ENCODE measurements around the gene JMJD1C. TPM values are rescaled to one million over a fixed set of nuclear protein-coding genes. Genes with fewer than 3 reads are reported as not detected.

The JMJD1C gene
- total RNA-seq, 2 donors from 2014 or later, result 91.8 to 103 TPM

DNA sequence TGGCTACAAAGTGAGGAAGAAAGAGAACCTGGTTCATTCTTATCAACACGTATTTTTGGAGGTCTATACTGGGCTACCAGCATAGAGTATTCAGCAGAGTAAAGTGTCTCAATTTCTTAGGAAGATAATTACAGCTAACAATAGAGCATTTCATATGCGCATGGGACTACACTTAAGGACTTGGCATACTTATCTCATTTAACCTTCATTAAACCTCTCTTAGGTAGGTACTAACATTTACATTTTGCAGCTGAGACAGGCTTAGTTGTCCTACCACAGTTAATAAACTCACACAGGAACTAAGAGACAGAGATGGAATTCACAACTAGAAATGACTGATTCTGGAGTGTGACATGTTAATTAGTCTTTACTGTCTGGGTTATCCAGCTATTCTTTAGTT, 266.1 kb downstream of the JMJD1C start:
- ATAC-seq, result no peak
- intact Hi-C loops (cut with DNase I), result no loop called here
- no peaks in the 10 kb centered on the region for H3K4me1 ChIP-seq
- WGBS, 2 donors, result 78 to 92% methylated on average over 2 of the region's 2 CpGs
- no peaks in the 10 kb centered on the region for H3K9me3 ChIP-seq
- TF ChIP-seq CTCF (IDR thresholded peaks at IDR 0.05), result no peak
- no peak for TF ChIP-seq POLR2A (IDR thresholded peaks at IDR 0.05)
- H3K36me3 ChIP-seq (replicated peaks in 1 of 2; ENCODE audit: insufficient read depth in 1 of 2, low read depth in 2 of 2), result peaks cover 6 to 14% of the 10 kb centered on the region in 2 donors
- H3K27me3 ChIP-seq, result no peaks in the 10 kb centered on the region
- no peak overlapping the region for H3K27ac ChIP-seq
- H3K4me3 ChIP-seq, result no peak overlapping the region
- no peak for DNase-seq

DNA sequence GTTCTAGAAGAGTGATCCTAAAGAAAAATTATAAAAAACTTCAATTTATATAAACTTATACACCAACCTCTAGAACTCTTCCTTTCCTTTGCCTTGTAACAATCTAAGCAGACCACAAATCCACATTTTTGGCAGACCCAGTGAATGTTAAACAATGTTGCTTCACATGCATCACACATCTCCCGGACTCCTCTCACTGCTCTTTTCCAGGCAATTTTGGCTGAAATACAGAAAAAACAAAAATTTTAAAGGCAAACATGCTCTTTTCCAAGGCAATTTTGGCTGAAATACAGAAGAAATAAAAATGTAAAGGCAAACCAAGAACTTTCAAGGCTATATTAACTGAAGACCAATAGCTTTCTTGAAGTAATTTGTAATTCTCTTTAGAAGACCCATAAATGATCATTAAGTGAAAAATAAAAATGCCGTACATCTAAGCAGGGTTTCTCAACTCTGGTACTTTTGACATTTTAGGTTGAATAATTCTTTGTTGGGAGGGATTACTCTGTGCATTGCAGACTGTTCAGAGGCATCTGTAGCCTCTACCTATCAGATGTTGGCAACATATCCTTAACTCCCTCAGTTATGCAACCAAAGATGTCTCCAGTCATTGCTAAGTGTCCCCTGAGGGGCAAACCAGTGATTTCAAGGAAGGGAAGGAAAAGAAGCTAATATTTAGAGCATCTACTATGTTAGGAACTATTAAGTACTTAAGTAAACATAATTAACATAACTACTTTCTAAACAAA, 268.3 kb downstream of the JMJD1C start:
- intact Hi-C loops (cut with DNase I), result no loop called here
- H3K36me3 ChIP-seq (replicated peaks in 1 of 2; ENCODE audit: insufficient read depth in 1 of 2, low read depth in 2 of 2), result peaks cover 9 to 28% of the 10 kb centered on the region in 2 donors
- no peaks in the 10 kb centered on the region for H3K4me1 ChIP-seq
- TF ChIP-seq CTCF (IDR thresholded peaks at IDR 0.05) (no peak), POLR2A (IDR thresholded peaks at IDR 0.05) (no peak)
- WGBS, 2 donors, result 80 to 89% methylated on average over 2 of the region's 2 CpGs
- no peak overlapping the region for H3K27ac ChIP-seq
- H3K4me3 ChIP-seq, result no peak overlapping the region
- no peak for DNase-seq
- H3K27me3 ChIP-seq, result no peaks in the 10 kb centered on the region
- no peaks in the 10 kb centered on the region for H3K9me3 ChIP-seq
- ATAC-seq, result no peak

DNA sequence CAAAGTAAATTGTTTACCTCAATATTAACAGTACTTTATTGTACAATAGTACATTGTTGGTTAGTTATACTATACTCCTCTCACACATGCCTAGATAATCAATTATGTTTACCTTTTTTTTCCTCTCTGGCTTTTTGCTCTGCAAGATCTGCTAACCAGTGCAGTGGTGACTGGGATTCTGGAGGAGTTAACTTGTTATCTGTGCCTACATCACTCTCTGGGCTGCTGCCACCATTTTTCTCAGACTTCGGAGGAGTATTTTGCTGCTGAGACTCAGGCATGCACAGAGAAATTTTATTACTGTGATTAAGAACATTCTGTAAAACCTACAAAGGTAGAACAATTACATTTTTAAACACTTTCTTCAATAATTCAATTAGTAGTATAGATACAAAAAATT, 273.0 kb downstream of the JMJD1C start:
- peaks cover 20 to 41% of the 10 kb centered on the region in 2 donors for H3K36me3 ChIP-seq (replicated peaks in 1 of 2; ENCODE audit: insufficient read depth in 1 of 2, low read depth in 2 of 2)
- no peak overlapping the region for H3K27ac ChIP-seq
- intact Hi-C loops (cut with DNase I), result no loop called here
- TF ChIP-seq POLR2A (IDR thresholded peaks at IDR 0.05), result no peak
- ATAC-seq (no peak), DNase-seq (no peak)
- H3K9me3 ChIP-seq, result no peaks in the 10 kb centered on the region
- H3K4me1 ChIP-seq, result no peaks in the 10 kb centered on the region
- no peaks in the 10 kb centered on the region for H3K27me3 ChIP-seq
- no peak overlapping the region for H3K4me3 ChIP-seq
- 42 to 46% methylated on average over 1 of the region's 1 CpG for WGBS, 2 donors

DNA sequence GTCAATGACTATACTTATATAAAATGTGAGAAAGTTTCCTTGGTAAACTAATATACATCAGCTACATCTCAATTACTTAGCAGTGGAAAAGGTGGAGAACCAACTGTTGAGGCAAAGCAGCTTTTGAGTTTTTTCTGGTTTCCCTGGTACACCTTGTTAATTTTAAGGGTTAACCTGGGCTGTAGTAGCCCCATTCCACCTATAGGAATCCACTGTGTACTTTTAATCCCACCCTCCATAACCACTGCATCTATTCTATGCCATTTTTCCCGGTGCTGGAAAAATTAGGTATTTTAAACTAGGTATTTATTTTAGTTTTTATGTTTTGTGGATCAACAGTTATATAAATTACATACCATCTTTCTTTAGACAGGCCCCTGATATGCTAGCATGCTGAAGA, 290.2 kb downstream of the JMJD1C start:
- Histone ChIP-seq H3K27ac (no peak overlapping the region), H3K27me3 (no peaks in the 10 kb centered on the region), H3K4me1 (no peaks in the 10 kb centered on the region), H3K9me3 (no peaks in the 10 kb centered on the region), H3K4me3 (no peak overlapping the region), H3K36me3 (replicated peaks in 1 of 2; ENCODE audit: insufficient read depth in 1 of 2, low read depth in 2 of 2) (peaks cover 0 to 14% of the 10 kb centered on the region in 2 donors)
- TF ChIP-seq CTCF (IDR thresholded peaks at IDR 0.05), result no peak
- TF ChIP-seq POLR2A (IDR thresholded peaks at IDR 0.05), result no peak
- no peak for DNase-seq
- ATAC-seq, result no peak
- intact Hi-C loops (cut with DNase I), result no loop called here
- WGBS, 2 donors, result 77 to 79% methylated on average over 1 of the region's 1 CpG

DNA sequence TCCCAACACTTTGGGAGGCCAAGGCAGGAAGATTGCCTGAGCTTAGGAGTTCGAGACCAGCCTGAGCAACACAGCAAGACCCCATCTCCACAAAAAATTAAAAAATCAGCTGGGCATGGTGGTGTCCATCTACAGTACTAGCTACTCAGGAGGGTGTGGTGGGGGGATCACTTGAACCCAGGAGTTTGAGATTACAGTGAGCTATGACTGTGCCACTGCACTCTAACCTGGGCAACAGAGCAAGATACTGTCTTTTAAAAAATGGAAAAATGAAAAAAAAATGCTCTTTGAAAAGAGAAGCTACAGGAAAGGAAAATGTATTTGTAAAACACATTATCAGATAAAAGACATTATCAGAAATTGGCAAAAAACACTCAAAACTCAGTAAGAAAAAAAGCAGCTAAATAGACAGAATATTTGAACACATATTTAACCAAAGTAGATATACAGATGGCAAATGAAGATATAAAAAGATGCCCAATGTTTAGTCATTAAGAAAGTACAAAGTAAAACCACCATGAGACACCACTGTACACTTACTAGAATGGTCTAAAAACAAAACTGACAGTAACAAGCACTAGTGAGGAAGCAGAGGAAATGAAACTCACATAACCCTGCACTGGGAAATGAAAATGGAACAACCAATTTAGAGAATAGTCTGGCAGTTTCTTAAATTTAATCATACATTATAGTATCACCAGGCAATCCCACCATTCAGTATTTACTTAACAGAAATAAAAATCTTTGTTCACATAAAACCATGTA, 292.1 kb downstream of the JMJD1C start:
- Histone ChIP-seq H3K27me3 (no peaks in the 10 kb centered on the region), H3K4me3 (no peak overlapping the region), H3K4me1 (peaks cover 10% of the 10 kb centered on the region), H3K36me3 (replicated peaks in 1 of 2; ENCODE audit: insufficient read depth in 1 of 2, low read depth in 2 of 2) (peaks cover 0 to 16% of the 10 kb centered on the region in 2 donors), H3K9me3 (no peaks in the 10 kb centered on the region), H3K27ac (no peak overlapping the region)
- 90 to 100% methylated on average over 1 of the region's 1 CpG for whole genome bisulfite sequencing, 2 donors
- TF ChIP-seq POLR2A (IDR thresholded peaks at IDR 0.05) (no peak), CTCF (IDR thresholded peaks at IDR 0.05) (no peak)
- intact Hi-C loops (cut with DNase I), result no loop called here
- ATAC-seq (no peak), DNase-seq (no peak)
